ENCODE measurements around the gene GBP3.
"Not testable (repeated sequence)": the region's sequence is repeated elsewhere in the genome, so short reads cannot be mapped to it uniquely, and the experiment has no call there.

GBP3 gene

DNA sequence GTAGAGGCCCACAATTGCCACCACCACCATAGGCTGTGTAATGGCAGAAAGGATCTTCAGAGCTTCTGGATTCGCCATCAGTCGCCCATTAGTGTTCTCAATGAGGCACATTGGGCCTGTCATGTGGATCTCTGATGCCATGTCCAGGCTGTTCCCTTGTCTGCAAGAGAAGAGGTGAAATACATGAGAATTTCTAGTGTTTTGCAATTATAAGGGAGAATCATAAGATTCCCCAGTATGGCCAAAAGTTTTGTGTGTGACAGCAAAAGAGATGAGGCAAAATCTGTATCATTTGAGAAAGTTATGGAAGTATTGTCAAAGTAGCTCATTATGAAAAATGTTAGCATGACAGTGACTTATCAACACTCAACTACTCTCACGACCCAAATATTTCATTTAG lies 40.4 kb upstream of the GBP3 start:
- DNase-seq (ENCODE audit: low read depth) = no peak
- TF ChIP-seq, protein P1, sequence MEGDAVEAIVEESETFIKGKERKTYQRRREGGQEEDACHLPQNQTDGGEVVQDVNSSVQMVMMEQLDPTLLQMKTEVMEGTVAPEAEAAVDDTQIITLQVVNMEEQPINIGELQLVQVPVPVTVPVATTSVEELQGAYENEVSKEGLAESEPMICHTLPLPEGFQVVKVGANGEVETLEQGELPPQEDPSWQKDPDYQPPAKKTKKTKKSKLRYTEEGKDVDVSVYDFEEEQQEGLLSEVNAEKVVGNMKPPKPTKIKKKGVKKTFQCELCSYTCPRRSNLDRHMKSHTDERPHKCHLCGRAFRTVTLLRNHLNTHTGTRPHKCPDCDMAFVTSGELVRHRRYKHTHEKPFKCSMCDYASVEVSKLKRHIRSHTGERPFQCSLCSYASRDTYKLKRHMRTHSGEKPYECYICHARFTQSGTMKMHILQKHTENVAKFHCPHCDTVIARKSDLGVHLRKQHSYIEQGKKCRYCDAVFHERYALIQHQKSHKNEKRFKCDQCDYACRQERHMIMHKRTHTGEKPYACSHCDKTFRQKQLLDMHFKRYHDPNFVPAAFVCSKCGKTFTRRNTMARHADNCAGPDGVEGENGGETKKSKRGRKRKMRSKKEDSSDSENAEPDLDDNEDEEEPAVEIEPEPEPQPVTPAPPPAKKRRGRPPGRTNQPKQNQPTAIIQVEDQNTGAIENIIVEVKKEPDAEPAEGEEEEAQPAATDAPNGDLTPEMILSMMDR (IDR thresholded peaks at IDR 0.05; ENCODE audit: insufficient read depth, low read depth, low read length, missing control alignments) = no peak
- no peak overlapping the region for H3K4me3 ChIP-seq (ENCODE audit: low read length)

DNA sequence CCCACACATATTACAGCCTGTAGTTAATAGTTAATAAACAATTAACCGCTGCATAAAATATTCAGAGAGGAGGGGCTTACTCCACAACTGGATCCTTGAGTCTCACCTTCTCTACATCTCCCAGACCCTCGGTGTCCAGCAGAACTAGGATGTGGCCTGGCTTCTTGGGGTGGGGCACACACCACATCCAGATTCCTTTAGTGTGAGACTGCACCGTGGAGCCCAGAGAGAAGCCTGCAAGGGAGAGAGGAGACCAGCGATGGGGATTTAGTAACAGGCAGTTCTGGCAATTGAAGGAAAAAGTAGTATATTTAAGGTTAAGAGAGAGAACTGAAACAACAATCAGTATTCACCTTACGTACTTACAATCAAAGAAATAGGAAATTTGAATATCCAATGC lies 37.4 kb upstream of the GBP3 start:
- no peak overlapping the region for H3K4me3 ChIP-seq (ENCODE audit: low read length)
- TF ChIP-seq, protein P1 (IDR thresholded peaks at IDR 0.05; ENCODE audit: insufficient read depth, low read depth, low read length, missing control alignments) = no peak
- no peak for DNase-seq (ENCODE audit: low read depth)

DNA sequence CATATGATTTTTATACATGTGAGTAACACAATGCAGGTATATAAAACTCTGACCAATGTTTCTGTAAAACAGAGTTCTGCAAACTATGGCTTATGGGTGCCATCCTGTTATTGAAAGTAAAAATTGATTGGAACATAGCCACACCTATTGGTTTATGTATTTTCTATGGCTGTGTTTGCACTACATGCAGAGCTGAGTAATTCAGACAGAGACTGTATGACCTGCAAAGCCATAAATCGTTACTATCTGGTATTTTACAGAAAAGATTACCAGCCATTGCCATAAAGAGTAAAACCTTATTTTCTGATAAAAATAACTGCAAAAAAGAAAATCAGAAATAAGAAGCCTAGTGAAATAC lies 29.3 kb upstream of the GBP3 start:
- DNase-seq (ENCODE audit: low read depth) = no peak
- TF ChIP-seq, protein P1 (IDR thresholded peaks at IDR 0.05; ENCODE audit: insufficient read depth, low read depth, low read length, missing control alignments) = no peak
- no peak overlapping the region for H3K4me3 ChIP-seq (ENCODE audit: low read length)

DNA sequence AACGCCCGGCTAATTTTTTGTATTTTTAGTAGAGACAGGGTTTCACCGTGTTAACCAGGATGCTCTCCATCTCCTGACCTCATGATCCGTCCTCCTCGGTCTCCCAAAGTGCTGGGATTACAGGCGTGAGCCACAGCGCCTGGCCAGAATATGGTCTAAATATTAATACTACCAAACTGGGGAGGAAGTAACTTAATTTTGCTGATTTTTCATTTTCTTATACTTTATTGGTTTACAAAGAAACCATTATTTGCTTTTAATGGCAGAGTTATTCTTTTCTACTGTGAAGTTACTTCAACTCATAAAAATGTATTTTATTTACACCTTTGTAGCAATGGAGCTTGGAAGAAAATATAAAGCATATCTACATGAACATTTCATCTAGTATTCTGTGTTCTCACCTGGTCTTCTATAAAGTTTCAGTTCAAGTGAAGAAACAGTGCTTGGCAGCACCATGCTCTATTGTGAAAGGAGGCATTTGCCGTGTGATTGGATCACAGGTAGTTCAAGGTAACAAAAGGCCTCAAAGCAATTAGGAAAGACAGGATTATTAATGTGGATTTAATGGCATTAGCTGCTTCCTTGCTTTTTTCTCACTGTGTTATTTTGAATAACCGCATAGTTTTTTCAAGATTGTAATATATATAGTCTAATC lies 28.8 kb upstream of the GBP3 start:
- TF ChIP-seq, protein P1 (IDR thresholded peaks at IDR 0.05; ENCODE audit: insufficient read depth, low read depth, low read length, missing control alignments) = no peak
- no peak for DNase-seq (ENCODE audit: low read depth)
- H3K4me3 ChIP-seq (ENCODE audit: low read length) = no peak overlapping the region

DNA sequence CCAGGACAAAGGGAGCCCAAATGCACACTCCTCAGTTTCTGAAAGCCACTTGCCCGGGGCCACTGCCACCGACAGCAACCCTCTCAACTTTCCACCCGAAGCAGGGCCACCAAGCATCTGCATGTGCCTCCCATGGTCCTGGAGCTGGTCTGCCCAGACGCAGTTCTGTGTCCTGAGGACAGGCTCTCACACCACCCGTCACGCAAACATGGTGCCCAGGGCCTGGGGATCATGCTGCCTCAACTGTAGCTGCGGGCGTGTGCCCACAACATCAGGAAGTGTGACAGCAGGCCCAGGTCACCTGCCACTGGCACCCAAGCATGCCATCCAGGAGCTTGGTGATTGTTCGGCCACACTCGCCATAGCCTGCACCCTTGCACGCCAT lies 28.0 kb upstream of the GBP3 start:
- TF ChIP-seq, protein P1 (IDR thresholded peaks at IDR 0.05; ENCODE audit: insufficient read depth, low read depth, low read length, missing control alignments) = no peak
- DNase-seq (ENCODE audit: low read depth) = no peak

DNA sequence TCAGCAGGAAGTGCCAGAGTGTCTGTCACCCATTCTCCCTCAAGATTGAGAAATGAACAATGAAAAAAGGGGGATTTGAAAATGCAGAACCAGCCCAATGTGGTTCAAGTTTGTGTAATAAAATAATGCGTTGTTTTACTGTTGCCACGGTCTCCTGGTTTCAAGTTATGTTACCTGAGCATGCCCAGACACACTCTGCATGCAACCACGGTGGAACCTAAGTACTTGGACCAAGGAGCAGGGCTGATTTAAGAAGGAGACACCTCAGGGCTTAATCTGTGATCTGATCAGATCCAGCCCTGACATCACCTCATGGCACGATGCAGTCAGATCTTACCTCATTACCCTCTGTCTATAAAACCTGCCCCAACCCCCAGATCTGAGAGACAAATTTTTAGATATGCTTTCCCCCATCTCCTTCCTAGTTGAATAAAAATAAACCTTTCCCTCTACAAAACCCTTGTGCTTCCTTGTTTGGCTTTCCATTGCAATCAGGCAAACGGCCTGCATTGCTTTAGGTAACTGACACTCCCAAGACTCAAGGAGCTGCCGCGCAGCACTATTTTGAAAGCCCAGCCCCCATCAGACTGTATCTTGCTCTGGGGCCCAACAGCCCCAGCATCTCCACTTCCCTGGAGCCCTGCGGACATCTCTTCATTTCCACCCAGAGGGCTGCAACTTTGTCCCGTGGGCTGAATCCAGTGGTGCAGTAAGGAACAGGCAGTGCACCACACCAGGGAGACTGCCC lies 27.4 kb upstream of the GBP3 start:
- DNase-seq (ENCODE audit: low read depth) = peak; percentile 50
- H3K4me3 ChIP-seq (ENCODE audit: low read length) = not testable (repeated sequence)

More for the DNA sequence above, 28.0 kb upstream of the GBP3 start:
- no peak overlapping the region for H3K4me3 ChIP-seq (ENCODE audit: low read length)

DNA sequence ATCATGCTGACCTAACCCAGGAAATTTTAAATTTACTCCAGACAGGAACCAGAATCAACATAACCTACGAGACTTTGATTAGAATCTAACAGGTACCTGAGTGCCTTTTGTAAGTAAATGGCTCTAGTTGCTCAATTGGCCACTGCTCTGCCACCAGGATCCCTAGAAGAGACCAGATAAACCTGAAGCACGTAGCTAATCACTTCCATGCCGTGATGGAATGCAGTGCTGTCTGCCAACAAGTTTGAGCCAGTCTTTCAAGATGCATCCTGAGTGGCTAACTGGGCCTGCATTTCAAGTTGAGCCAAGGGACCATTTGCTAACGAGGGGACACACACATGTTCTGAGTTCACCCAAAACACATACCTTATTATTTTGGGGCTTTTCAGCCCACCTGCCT lies 26.5 kb upstream of the GBP3 start:
- peak; percentile 23 for DNase-seq (ENCODE audit: low read depth)
- H3K4me3 ChIP-seq (ENCODE audit: low read length) = not testable (repeated sequence)

DNA sequence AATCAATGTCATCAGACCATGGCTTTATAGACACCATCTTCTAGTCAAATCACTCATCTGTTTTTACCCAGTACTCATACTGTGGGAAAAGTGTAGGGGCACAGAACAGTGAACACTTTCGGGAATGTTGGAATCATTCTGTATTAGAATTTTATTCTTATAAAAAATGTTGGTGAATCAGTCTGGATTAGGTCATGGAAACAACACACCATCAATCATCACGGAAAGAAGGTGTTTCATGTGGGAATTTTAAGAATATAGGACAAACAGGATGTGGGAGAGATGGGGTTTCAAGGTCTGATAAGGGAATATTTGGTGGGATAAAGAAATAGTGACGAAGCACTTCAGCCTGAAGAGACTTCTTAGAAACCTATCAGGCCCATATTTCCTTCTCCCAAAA lies 25.1 kb upstream of the GBP3 start:
- TF ChIP-seq, protein P1 (IDR thresholded peaks at IDR 0.05; ENCODE audit: insufficient read depth, low read depth, low read length, missing control alignments) = no peak
- peak; percentile 78 for DNase-seq (ENCODE audit: low read depth)

DNA sequence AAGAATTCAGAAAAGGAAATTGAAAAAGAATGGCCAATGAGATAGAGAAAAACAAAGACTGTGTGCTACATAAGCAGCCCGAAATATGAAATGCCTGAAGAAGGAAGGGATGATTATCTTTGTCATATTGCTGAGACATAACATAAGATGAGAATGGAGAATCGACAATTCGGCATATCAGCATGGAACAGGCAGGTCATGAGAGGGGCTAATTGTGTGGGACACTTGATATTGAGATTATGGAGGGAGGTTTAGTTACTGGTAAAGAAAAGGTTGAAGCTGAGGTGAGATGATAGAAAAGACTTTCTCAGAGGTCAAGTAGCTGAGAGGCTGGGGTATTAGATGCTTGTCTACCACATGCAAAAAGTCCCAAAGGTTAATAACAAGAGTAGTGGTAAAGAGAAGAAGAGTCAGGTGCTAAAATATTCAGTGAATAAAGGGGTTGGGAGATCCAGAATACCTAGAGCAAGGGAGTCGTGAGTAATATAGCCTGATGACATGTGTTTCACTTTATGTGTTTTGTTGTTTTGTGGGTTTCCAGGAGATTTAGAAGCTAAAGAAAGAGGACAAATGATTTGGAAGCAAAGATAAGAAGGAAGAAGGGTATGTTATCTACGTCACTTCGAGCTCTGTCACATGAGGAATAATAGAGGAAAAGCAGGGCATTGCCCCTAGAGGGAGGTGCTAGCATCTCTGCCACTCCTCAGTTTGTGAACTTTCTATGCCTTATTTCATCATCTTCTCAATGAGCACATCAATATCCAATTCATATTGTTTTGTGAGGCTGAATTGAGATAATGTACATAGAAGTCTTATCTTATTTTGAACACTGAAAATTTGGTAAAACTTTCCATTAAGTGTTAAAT lies 23.9 kb upstream of the GBP3 start:
- not testable (repeated sequence) for H3K4me3 ChIP-seq (ENCODE audit: low read length); DNase-seq (ENCODE audit: low read depth)

More for the DNA sequence above, 25.1 kb upstream of the GBP3 start:
- H3K4me3 ChIP-seq (ENCODE audit: low read length) = no peak overlapping the region
